K562 (cell line): ENCODE measurements around the gene CEP250. TPM values are rescaled to one million over a fixed set of nuclear protein-coding genes. Genes with fewer than 3 reads are reported as not detected.

Source experiments
- CBFA2T2 ChIP-seq: fragments of 450-650 bp; conservative IDR thresholded peaks from 2 replicates; pipeline ENCODE4 v1.6.1; 2017; ENCODE audit warnings: mild to moderate bottlenecking
- ETV6 ChIP-seq, 3 experiments: fragments of 150-350 bp in 1 of 3; sonication (generic) in 1 of 3; formaldehyde crosslinking in 1 of 3; IDR thresholded peaks; 2 replicates each; pipeline versions ENCODE4 v1.6.1 to v1.8.0; 2014 to 2022; ENCODE audit warnings: borderline replicate concordance in 2 of 3, low read depth in 2 of 3, antibody characterized with exemption in 1 of 3, low read length in 1 of 3, mild to moderate bottlenecking in 1 of 3, missing genetic modification reagents in 1 of 3
- FOXM1 ChIP-seq, 2 experiments: fragments of 450-650 bp in 1 of 2; sonication (generic) in 1 of 2; formaldehyde crosslinking in 1 of 2; IDR thresholded peaks; 2 replicates each; pipeline versions ENCODE4 v1.6.1 to v1.9.0; 2017 to 2022; ENCODE audit warnings: low read depth in 2 of 2, mild to moderate bottlenecking in 2 of 2, missing genetic modification reagents in 1 of 2, moderate library complexity in 1 of 2
- KLF1 ChIP-seq: fragments of 450-650 bp; IDR thresholded peaks from 2 replicates; pipeline ENCODE4 v1.6.1; 2016; ENCODE audit warnings: missing genetic modification characterization, missing compliant biosample characterization
- L3MBTL2 ChIP-seq: fragments of 450-650 bp; IDR thresholded peaks from 2 replicates; pipeline ENCODE4 v1.6.1; 2016; ENCODE audit warnings: mild to moderate bottlenecking, moderate library complexity
- MAZ ChIP-seq, 2 experiments: fragments of 450-650 bp in 1 of 2; sonication (generic) in 1 of 2; formaldehyde crosslinking; IDR thresholded peaks in 1 of 2; conservative IDR thresholded peaks in 1 of 2; 2 replicates each; pipeline versions ENCODE4 v1.4.0 to v1.5.0; 2020; ENCODE audit warnings: mild to moderate bottlenecking in 1 of 2, missing genetic modification reagents in 1 of 2
- NFRKB ChIP-seq: fragments of 450-650 bp; IDR thresholded peaks from 2 replicates; pipeline ENCODE4 v1.6.1; 2016; ENCODE audit warnings: low read depth
- RBFOX2 ChIP-seq: fragments of 200-400 bp; formaldehyde crosslinking; IDR thresholded peaks from 2 replicates; pipeline ENCODE4 v1.6.1; 2017; ENCODE audit warnings: low read depth, mild to moderate bottlenecking, low read length, moderate library complexity
- SIN3A ChIP-seq, 2 experiments: fragments of 150-350 bp in 1 of 2; IDR thresholded peaks; 2 replicates each; pipeline ENCODE4 v1.6.1; 2011 to 2016; ENCODE audit warnings: borderline replicate concordance in 2 of 2, low read depth in 2 of 2, low read length in 2 of 2, mild to moderate bottlenecking in 2 of 2, moderate library complexity in 2 of 2; ENCODE audit not compliant: control insufficient read depth in 1 of 2
- TCF7L2 ChIP-seq: fragments of 150-350 bp; IDR thresholded peaks from 2 replicates; pipeline ENCODE4 v1.6.1; 2016; ENCODE audit warnings: low read depth, mild to moderate bottlenecking, low read length, moderate library complexity
- ZNF586 ChIP-seq: fragments of 450-650 bp; formaldehyde crosslinking; conservative IDR thresholded peaks from 2 replicates; pipeline ENCODE4 v1.4.0; 2020; ENCODE audit warnings: mild to moderate bottlenecking, moderate library complexity
- polyA plus RNA-seq, 8 experiments: library from polyadenylated mRNA; depleted of rRNA in 4 of 8; stranded (reverse) in 5 of 8; unstranded in 3 of 8; fragments of >200 nt; fragmentation: Nextera tagmentation in 2 of 8; fragmentation: Illumina TruSeq in 1 of 8; extraction: Ambion mirVana in 2 of 8; extraction: Trizol in 1 of 8; gene quantifications; 2 replicates each; pipeline versions ENCODE4 v1.2.1 to v1.2.3, GENCODE V29; 2011 to 2014; ENCODE audit warnings: inconsistent platforms in 1 of 8, missing spikeins in 1 of 8
- total RNA-seq, 7 experiments: library from RNA; depleted of rRNA in 6 of 7; stranded (reverse); fragments of >200 nt in 6 of 7; fragmentation: Illumina TruSeq in 2 of 7; extraction: Trizol in 2 of 7; gene quantifications; 2 replicates each; pipeline versions ENCODE4 v1.2.1 to v1.2.3, GENCODE V29; 2011 to 2021; ENCODE audit warnings: low replicate concordance in 1 of 7
- TF ChIP-seq, protein P1 (sequence below): fragments of 200-800 bp; sonication (Bioruptor generic); IDR thresholded peaks from 2 replicates; pipeline ENCODE4 v1.6.1; 2017; ENCODE audit warnings: missing genetic modification characterization, missing compliant biosample characterization
- TF ChIP-seq, protein P2 (sequence below): fragments of 150-350 bp; IDR thresholded peaks from 2 replicates; pipeline ENCODE4 v1.6.1; 2014; ENCODE audit warnings: low read depth, mild to moderate bottlenecking, low read length, borderline replicate concordance
- TF ChIP-seq, protein P3 (sequence below): sonication (generic); formaldehyde crosslinking; IDR thresholded peaks from 2 replicates; pipeline ENCODE4 v1.8.0; 2023; ENCODE audit warnings: mild to moderate bottlenecking, missing genetic modification reagents
- TF ChIP-seq, protein P4 (sequence below): fragments of 450-650 bp; formaldehyde crosslinking; IDR thresholded peaks from 2 replicates; pipeline ENCODE4 v1.4.0; 2020; ENCODE audit warnings: mild to moderate bottlenecking, moderate library complexity

CEP250 gene
- total and polyA plus RNA-seq, 9 of the 15 experiments (the other 6 are each of a cell fraction or from before 2014, with no cell fraction given), result 2.5 to 41.9 (median 20.5) TPM

DNA sequence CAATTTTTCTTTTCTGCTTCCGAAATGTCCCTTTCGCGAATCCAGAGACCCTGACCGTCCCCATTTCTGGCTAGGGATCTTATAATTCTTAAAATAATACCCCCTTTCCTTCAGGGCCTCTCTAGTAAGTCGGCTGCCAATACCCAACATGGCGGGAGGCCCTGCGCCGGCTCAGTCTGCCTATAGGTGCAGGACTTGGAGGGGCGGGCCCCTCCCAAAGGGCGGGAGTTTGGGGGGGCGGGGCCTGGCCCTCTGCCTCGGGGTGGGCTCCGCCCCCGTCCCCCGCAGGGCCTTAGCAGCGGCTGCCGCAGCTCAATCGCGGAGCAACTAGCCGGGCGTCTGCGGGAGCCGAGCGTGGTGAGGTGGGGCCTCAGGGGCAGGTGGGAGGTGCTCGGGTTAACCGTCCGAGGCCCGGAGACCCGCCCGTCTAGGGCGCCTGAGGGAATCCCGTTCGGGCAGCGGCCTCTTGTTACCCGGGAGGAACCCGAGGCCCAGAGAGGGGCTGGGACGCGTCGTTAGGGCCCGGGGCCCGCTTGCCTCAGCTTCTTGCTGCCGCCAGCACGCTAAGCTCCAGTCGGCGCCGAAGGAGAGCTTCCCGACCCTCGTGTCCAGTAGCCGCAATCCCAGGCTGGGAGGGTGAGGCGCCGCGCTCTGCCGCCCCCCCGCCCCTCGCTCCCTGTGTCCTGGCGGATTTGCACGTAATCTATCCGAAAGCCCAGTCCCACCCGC, at the start of gene CEP250 (continued):
- TF ChIP-seq, protein P1, sequence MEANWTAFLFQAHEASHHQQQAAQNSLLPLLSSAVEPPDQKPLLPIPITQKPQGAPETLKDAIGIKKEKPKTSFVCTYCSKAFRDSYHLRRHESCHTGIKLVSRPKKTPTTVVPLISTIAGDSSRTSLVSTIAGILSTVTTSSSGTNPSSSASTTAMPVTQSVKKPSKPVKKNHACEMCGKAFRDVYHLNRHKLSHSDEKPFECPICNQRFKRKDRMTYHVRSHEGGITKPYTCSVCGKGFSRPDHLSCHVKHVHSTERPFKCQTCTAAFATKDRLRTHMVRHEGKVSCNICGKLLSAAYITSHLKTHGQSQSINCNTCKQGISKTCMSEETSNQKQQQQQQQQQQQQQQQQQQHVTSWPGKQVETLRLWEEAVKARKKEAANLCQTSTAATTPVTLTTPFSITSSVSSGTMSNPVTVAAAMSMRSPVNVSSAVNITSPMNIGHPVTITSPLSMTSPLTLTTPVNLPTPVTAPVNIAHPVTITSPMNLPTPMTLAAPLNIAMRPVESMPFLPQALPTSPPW (CRISPR knock-in tag), result peak; percentile 74
- TF ChIP-seq L3MBTL2 (peak; percentile 58), MAZ (CRISPR knock-in tag; conservative IDR thresholded peaks at IDR 0.05 in 1 of 2, IDR thresholded peaks at IDR 0.05 in 1 of 2) (peak; percentile 67 to 96; a peak in 3 of 4 replicates), FOXM1 (IDR thresholded peaks at IDR 0.05; ENCODE audit: low read depth) (no peak), FOXM1 (CRISPR knock-in tag; IDR thresholded peaks at IDR 0.05; ENCODE audit: low read depth) (0 out of 2 replicates have a peak, but pooled peaks have one; percentile 19), KLF1 (tag) (0 out of 2 replicates have a peak, but pooled peaks have one; percentile 39), RBFOX2 (peak; percentile 91), ZNF586 (CRISPR knock-in tag) (no peak), TCF7L2 (0 out of 2 replicates have a peak, but pooled peaks have one; percentile 1), NFRKB (no peak), CBFA2T2 (peak; percentile 23; the same call in 1 of the 2 replicates), ETV6 (IDR thresholded peaks at IDR 0.05; ENCODE audit: borderline replicate concordance in 1 of 2, low read depth in 2 of 2, low read length in 1 of 2) (no peak), ETV6 (CRISPR knock-in tag; IDR thresholded peaks at IDR 0.05; ENCODE audit: borderline replicate concordance) (0 out of 2 replicates have a peak, but pooled peaks have one; percentile 6), SIN3A (IDR thresholded peaks at IDR 0.05; ENCODE audit: borderline replicate concordance in 2 of 2, control insufficient read depth in 1 of 2, low read depth in 2 of 2, low read length in 2 of 2) (peak in 1 of 2 experiments; percentile 43; a peak in 2 of 4 replicates)
- TF ChIP-seq, protein P2, sequence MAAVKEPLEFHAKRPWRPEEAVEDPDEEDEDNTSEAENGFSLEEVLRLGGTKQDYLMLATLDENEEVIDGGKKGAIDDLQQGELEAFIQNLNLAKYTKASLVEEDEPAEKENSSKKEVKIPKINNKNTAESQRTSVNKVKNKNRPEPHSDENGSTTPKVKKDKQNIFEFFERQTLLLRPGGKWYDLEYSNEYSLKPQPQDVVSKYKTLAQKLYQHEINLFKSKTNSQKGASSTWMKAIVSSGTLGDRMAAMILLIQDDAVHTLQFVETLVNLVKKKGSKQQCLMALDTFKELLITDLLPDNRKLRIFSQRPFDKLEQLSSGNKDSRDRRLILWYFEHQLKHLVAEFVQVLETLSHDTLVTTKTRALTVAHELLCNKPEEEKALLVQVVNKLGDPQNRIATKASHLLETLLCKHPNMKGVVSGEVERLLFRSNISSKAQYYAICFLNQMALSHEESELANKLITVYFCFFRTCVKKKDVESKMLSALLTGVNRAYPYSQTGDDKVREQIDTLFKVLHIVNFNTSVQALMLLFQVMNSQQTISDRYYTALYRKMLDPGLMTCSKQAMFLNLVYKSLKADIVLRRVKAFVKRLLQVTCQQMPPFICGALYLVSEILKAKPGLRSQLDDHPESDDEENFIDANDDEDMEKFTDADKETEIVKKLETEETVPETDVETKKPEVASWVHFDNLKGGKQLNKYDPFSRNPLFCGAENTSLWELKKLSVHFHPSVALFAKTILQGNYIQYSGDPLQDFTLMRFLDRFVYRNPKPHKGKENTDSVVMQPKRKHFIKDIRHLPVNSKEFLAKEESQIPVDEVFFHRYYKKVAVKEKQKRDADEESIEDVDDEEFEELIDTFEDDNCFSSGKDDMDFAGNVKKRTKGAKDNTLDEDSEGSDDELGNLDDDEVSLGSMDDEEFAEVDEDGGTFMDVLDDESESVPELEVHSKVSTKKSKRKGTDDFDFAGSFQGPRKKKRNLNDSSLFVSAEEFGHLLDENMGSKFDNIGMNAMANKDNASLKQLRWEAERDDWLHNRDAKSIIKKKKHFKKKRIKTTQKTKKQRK, result no peak
- TF ChIP-seq, protein P3, sequence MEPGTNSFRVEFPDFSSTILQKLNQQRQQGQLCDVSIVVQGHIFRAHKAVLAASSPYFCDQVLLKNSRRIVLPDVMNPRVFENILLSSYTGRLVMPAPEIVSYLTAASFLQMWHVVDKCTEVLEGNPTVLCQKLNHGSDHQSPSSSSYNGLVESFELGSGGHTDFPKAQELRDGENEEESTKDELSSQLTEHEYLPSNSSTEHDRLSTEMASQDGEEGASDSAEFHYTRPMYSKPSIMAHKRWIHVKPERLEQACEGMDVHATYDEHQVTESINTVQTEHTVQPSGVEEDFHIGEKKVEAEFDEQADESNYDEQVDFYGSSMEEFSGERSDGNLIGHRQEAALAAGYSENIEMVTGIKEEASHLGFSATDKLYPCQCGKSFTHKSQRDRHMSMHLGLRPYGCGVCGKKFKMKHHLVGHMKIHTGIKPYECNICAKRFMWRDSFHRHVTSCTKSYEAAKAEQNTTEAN, result peak; percentile 84
- TF ChIP-seq, protein P4, sequence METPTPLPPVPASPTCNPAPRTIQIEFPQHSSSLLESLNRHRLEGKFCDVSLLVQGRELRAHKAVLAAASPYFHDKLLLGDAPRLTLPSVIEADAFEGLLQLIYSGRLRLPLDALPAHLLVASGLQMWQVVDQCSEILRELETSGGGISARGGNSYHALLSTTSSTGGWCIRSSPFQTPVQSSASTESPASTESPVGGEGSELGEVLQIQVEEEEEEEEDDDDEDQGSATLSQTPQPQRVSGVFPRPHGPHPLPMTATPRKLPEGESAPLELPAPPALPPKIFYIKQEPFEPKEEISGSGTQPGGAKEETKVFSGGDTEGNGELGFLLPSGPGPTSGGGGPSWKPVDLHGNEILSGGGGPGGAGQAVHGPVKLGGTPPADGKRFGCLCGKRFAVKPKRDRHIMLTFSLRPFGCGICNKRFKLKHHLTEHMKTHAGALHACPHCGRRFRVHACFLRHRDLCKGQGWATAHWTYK (CRISPR knock-in tag), result no peak
